Brain pericyte (primary cell): ENCODE data around the gene KCNH6.

Experiments
- DNase-seq: peaks from one replicate; pipeline ENCODE4 v3.0.0-alpha.2; 2012; ENCODE audit warnings: low read depth, low spot score

KCNH6 gene

GRCh38 chr17:63534816-63535455 lies 11.8 kb downstream of the KCNH6 start:
- DNase-seq = no peak

DNA sequence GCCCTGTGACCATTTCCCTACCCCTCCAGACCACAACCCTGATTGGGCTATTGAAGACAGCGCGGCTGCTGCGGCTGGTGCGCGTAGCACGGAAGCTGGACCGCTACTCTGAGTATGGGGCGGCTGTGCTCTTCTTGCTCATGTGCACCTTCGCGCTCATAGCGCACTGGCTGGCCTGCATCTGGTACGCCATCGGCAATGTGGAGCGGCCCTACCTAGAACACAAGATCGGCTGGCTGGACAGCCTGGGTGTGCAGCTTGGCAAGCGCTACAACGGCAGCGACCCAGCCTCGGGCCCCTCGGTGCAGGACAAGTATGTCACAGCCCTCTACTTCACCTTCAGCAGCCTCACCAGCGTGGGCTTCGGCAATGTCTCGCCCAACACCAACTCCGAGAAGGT lies 12.5 kb downstream of the KCNH6 start:
- DNase-seq = no peak

DNA sequence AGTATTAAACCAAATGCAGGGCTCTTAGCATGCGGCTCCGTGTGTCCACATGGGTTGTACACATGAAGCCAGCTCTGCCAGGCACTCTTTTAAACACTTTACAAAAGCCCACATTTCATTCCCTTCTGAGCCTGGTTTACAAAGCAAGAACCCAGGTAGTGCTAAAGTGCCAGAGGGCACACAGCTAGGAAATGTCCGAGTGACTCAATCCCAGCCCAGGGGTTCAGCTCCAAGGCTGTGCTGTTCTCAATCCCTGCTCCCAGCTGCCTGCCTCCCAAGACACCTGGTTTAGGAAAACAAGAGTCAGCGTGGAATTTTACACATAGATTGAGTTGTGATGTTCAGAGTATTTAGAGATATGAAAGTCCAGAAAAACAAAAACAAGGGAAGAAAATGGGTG lies 13.8 kb downstream of the KCNH6 start:
- DNase-seq = no peak

- no peak for DNase-seq
Measured at GRCh38 chr17:63537991-63538692, 15.0 kb downstream of the KCNH6 start.

DNA sequence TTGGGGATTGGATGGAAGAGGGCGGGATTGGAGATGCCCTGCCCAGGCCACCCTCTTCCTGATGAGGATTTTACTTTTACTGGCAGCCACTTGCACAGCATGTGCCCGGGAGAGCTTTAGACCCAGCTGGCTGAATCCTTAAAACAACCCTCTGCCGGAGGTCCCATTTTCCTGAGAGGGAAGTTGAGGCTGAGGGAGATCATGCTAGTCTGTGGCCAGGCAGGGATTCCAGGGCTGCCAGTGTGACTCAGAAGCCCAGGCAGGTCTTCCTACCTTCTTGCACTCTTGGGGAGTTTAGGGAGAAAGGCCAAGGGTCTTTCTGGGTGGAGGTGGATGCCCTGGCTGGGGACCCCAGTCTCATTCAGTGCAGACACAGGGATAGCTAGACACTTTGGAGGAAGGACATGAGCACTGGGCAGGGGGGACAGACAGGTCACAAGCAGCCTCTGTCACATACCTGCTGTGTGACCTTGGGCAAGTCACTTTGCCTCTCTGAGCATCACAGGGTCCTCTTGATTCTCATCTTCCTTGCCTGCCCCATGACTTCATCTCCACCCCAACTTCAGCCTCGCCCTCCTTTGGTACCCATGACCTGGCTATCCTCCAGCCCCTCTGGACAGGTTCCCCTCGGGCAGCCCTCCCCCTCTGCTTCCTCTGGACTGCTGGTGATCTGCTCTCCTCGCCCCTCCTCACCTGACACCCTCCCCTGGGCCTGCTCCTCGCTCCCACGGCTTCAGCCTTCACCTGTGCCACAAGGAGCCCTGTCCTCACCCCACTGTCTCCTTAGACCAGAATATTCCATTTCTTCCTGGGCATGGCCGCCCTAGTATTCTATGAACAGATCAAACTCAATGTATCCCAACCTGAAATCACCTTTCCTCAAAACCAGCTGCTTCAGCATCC lies 15.8 kb downstream of the KCNH6 start:
- no peak for DNase-seq

- no peak for DNase-seq
Measured at GRCh38 chr17:63540590-63540989, 17.4 kb downstream of the KCNH6 start.

GRCh38 chr17:63542218-63542545 lies 19.0 kb downstream of the KCNH6 start:
- no peak for DNase-seq

DNA sequence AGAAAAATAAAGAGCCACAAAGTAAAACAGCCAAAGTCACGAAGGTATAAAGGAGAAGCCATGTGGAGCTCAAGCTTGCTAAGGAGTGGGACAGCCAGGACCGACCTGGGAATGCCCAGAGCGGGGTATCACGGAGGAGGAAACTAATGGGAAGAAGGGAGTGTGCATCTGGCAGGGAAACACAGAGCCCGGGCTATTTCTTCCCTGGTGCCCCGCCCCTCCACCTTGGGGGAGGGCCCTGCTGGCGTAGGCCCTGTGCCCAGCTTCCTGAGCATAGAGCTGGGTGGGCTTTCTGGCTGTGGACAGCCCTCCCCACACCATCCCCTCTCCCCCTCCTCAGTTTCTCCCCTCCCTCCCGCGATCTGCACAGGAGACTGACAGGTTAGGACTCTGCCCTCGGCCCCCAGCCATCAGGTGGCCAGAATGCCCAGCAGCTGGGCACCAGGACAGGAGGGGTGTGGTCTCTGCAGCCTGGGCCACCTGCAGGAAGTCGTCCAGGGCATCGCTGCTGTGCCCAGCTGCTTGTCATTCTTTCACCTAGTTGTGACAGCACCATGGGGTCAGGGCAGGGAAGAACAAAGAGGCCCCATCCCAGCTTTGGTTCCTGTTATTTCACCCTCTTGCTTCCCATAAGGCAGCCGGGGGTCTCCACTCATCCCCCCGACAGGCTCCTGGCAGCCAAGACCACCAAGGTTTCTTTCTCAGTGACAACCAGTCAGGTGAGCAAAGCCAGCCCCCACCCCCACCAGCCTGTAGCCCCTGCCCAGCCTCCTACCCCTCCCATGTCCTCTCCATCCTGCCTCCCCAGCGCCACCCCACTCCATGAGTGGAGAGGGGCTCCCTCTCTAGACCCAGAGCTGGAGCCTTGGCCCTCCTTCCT lies 20.0 kb downstream of the KCNH6 start:
- no peak for DNase-seq

DNA sequence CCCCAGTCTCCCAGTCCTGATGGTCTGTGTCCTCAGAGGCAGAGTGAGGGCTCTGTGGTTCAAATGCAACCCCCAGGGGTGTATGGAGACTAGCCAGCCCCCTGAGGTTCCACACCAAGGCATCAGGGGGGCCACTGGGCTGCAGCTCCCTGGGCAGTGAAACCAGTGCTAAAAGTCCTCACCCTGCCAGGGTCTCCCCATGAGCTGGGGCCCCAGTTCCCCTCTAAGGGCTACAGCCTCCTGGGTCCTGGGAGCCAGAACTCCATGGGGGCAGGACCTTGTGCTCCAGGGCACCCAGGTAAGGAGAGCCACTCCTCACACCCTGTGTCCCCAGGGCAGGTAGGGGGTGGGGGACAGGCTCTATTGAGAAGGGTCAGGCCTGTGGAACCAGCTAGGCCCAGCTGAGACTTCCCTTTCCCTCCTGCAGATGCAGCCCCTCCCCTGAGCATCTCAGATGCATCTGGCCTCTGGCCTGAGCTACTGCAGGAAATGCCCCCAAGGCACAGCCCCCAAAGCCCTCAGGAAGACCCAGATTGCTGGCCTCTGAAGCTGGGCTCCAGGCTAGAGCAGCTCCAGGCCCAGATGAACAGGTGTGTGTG lies 20.8 kb downstream of the KCNH6 start:
- no peak for DNase-seq

- no peak for DNase-seq
Measured at GRCh38 chr17:63544467-63545301, 21.5 kb downstream of the KCNH6 start.

DNA sequence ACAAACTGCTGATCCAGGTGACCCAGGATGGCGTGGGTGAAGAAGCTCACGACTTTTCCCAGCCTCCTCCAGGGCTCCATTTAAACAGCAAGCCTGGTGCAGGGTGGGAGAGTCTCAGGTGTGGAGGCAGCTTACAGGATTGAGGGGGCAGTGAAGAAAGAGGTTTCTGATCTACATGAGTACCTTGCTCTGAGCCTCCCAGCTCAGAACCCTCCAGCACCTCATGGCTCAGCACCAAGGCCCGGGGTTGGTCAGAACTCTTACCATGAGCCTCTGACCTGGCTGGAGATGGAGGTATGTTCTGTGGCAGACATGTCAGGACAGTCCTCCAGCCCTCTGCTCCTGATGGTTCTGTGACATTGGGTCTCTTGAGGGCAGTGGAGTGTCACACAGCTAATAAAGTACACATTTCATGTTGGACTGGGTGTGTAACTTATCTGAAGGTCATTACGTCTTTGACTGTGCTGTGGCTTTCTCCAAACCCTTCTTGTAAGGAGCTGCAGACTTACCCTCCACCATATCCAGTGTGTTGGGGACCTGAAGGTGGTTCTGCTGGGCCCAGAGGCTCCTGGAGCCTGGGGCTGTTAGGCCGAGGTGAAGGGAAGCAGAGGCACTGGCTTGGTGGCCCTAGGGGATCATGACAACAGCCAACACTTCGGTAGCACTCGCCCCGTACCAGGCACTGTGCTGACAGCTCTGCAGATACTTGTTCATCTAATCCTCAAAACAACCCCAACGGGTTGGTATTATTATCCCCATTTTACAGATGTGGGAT lies 23.3 kb downstream of the KCNH6 start:
- DNase-seq = no peak

DNA sequence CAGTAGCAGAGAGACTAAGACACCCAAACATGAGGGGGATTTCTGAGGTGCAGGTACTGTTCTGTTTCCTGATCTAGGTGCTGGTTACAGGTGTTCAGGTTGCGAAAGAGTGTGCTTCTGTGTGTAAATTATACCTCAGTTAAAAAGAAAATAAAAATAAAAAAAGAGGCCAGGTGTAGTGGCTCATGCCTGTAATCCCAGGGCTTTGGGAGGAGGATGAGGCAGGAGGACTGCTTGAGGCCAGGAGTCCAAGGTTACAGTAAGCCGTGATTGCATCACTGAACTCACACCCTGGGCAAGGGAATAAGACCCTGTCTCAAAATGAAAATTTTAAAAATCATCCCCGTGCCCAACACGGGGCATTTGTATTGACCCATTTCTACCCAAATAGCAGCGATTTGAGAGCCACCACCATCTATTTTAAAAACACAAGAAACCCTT lies 23.9 kb downstream of the KCNH6 start:
- DNase-seq = no peak

GRCh38 chr17:63549289-63549945 lies 26.3 kb downstream of the KCNH6 start:
- DNase-seq = no peak

- DNase-seq = peak; percentile 99
Measured at GRCh38 chr17:63549946-63550816, 27.0 kb downstream of the KCNH6 start, which contains the start of gene DCAF7. Gene DCAF7, plus strand, starts transcription at chr17:63550477. Its CDS starts 201 bp downstream, at chr17:63550678.

GRCh38 chr17:63550817-63551639 lies 27.9 kb downstream of the KCNH6 start:
- DNase-seq = no peak

GRCh38 chr17:63552211-63552610 lies 29.1 kb downstream of the KCNH6 start:
- no peak for DNase-seq
